Measurements from ENCODE around the gene NQO2.

Gene NQO2

GRCh38 chr6:2999618-3000557 is at the start of gene NQO2:
NQO2 (plus strand) TSS chr6:2999894; CDS start chr6:3006553, 6,659 bp downstream.
- Histone ChIP-seq H3K27ac (peak within 1 kb of the TSS; percentile 78 to 94), H3K4me3 (peak within 1 kb of the TSS; percentile 85)
- no peak for TF ChIP-seq CTCF (IDR thresholded peaks at IDR 0.05)
- DNase-seq (ENCODE audit: low spot score): peak; percentile 94

GRCh38 chr6:2950713-2951112 is 49.0 kb upstream of the NQO2 start:
- Histone ChIP-seq H3K27ac (no peak overlapping the region), H3K4me3 (no peak overlapping the region)
- no peak for DNase-seq (ENCODE audit: low spot score)
- no peak for TF ChIP-seq CTCF (IDR thresholded peaks at IDR 0.05)

- no peak for TF ChIP-seq CTCF (IDR thresholded peaks at IDR 0.05)
- peak overlapping the region; percentile 44 to 66 for H3K27ac ChIP-seq
- no peak overlapping the region for H3K4me3 ChIP-seq
- DNase-seq (ENCODE audit: low spot score): no peak
Observed at GRCh38 chr6:2951728-2952127, 48.0 kb upstream of the NQO2 start.

GRCh38 chr6:2952557-2953095 is 47.1 kb upstream of the NQO2 start:
- Histone ChIP-seq H3K4me3 (peak overlapping the region; percentile 15), H3K27ac (peak overlapping the region; percentile 66 to 82)
- peak; percentile 97 for TF ChIP-seq CTCF (IDR thresholded peaks at IDR 0.05)
- DNase-seq (ENCODE audit: low spot score): peak; percentile 88

- peak overlapping the region; percentile 15 for H3K4me3 ChIP-seq
- peak overlapping the region; percentile 66 to 82 for H3K27ac ChIP-seq
- TF ChIP-seq CTCF (IDR thresholded peaks at IDR 0.05): no peak
- DNase-seq (ENCODE audit: low spot score): no peak
Observed at GRCh38 chr6:2953098-2953497, 46.6 kb upstream of the NQO2 start.

GRCh38 chr6:2956930-2957685 is 42.6 kb upstream of the NQO2 start:
- Histone ChIP-seq H3K4me3 (no peak overlapping the region), H3K27ac (peak overlapping the region; percentile 43 to 82)
- no peak for DNase-seq (ENCODE audit: low spot score)
- no peak for TF ChIP-seq CTCF (IDR thresholded peaks at IDR 0.05)

All from coronary artery (tissue), 2 donors.